Measurements from ENCODE around the gene PDCL3. TPM values are rescaled to one million over a fixed set of nuclear protein-coding genes. Genes with fewer than 3 reads are reported as not detected.

Gene PDCL3
- total RNA-seq, 1 donor from 2014 or later: 24.7 TPM

DNA sequence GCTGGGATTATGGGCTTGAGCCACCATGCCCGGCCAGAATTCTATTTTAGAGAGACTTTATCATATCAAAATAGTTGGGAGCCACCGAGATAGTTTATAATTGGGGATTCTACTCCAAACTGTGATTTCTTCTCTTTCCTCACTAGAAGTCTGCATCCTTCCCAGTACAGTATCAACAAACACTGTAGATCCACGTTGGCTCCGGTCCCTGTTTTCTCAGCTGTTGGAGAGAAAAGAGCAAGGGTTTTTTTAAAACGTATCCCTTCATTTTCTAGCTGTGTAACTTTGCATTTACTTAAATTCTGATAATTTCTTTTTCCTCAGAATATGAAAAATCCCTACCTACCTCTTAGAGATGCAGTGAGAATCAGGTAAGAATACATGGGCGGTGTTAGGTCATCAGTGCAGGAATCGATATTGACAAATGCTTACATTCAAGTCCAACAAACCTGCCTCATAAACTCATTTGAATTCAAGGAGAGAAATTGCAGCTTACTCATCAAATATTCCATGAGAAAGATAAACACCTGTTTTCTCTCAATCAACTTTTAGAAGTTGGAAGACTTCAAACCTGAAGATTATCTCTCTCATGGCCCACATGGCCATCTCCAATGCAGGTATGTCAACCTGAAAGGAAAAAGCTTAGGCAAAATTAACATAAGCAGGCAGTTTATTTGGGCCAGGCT is 17.7 kb upstream of the PDCL3 start:
- DNase-seq (ENCODE audit: low spot score in 2 of 2, unreplicated experiment in 2 of 2): no peak
- peaks cover 8% of the 10 kb centered on the region for H3K27me3 Mint-ChIP-seq (ENCODE audit: low read depth)
- no peak overlapping the region for H3K4me3 Mint-ChIP-seq
- H3K27ac Mint-ChIP-seq: no peak overlapping the region
- H3K9me3 Mint-ChIP-seq: peaks cover 18% of the 10 kb centered on the region
- H3K36me3 Mint-ChIP-seq: no peaks in the 10 kb centered on the region
- H3K4me1 Mint-ChIP-seq: no peaks in the 10 kb centered on the region
- TF ChIP-seq, protein P1, sequence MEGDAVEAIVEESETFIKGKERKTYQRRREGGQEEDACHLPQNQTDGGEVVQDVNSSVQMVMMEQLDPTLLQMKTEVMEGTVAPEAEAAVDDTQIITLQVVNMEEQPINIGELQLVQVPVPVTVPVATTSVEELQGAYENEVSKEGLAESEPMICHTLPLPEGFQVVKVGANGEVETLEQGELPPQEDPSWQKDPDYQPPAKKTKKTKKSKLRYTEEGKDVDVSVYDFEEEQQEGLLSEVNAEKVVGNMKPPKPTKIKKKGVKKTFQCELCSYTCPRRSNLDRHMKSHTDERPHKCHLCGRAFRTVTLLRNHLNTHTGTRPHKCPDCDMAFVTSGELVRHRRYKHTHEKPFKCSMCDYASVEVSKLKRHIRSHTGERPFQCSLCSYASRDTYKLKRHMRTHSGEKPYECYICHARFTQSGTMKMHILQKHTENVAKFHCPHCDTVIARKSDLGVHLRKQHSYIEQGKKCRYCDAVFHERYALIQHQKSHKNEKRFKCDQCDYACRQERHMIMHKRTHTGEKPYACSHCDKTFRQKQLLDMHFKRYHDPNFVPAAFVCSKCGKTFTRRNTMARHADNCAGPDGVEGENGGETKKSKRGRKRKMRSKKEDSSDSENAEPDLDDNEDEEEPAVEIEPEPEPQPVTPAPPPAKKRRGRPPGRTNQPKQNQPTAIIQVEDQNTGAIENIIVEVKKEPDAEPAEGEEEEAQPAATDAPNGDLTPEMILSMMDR (IDR thresholded peaks at IDR 0.05; ENCODE audit: unreplicated experiment): no peak

DNA sequence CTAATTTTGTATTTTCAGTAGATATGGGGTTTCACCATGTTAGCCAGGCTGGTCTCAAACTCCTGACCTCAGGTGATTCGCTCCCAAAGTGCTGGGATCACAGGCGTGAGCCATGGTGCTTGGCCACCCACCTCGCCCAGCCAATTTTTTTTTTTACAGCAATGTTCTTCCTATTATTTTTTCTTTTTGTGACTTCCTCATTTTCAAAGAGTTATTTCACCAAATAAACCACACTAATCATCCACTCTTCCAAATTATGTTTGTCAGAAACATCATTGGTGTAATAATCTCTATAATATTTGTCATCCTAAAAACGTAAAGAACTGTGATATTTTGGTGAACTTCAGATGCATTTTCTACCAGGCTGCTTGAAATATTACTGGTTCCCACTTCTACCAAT is 16.3 kb upstream of the PDCL3 start:
- TF ChIP-seq, protein P1 (IDR thresholded peaks at IDR 0.05; ENCODE audit: unreplicated experiment): no peak

DNA sequence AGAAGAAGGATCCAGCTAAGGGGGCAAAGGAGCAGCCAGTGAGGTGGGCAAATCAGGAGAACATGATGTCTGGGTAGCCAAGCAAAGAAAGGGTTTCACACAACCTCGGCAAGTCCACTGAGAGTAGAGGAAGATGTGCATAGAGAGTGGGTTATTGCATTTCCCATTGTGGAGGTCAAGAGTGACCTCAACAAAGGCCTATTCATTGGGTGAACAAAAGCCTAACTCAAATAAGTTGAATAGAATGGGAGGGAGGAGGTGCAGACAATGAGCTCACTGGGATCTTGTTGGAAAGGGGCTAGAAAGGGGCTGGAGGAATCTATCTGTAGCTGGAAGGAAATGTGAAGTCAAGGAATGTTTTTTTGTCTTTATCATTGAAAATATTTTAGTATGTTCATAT is 14.0 kb upstream of the PDCL3 start:
- no peak overlapping the region for H3K4me3 Mint-ChIP-seq
- no peak for DNase-seq (ENCODE audit: low spot score in 2 of 2, unreplicated experiment in 2 of 2)
- peaks cover 6% of the 10 kb centered on the region for H3K27me3 Mint-ChIP-seq (ENCODE audit: low read depth)
- no peaks in the 10 kb centered on the region for H3K4me1 Mint-ChIP-seq
- H3K27ac Mint-ChIP-seq: no peak overlapping the region
- H3K9me3 Mint-ChIP-seq: peaks cover 6% of the 10 kb centered on the region
- no peaks in the 10 kb centered on the region for H3K36me3 Mint-ChIP-seq
- TF ChIP-seq, protein P1 (IDR thresholded peaks at IDR 0.05; ENCODE audit: unreplicated experiment): no peak

More for the DNA sequence above, 16.3 kb upstream of the PDCL3 start:
- no peaks in the 10 kb centered on the region for H3K36me3 Mint-ChIP-seq
- H3K27ac Mint-ChIP-seq: no peak overlapping the region
- H3K27me3 Mint-ChIP-seq (ENCODE audit: low read depth): peaks cover 7% of the 10 kb centered on the region
- H3K9me3 Mint-ChIP-seq: peaks cover 18% of the 10 kb centered on the region
- no peak for DNase-seq (ENCODE audit: low spot score in 2 of 2, unreplicated experiment in 2 of 2)
- no peaks in the 10 kb centered on the region for H3K4me1 Mint-ChIP-seq
- no peak overlapping the region for H3K4me3 Mint-ChIP-seq

DNA sequence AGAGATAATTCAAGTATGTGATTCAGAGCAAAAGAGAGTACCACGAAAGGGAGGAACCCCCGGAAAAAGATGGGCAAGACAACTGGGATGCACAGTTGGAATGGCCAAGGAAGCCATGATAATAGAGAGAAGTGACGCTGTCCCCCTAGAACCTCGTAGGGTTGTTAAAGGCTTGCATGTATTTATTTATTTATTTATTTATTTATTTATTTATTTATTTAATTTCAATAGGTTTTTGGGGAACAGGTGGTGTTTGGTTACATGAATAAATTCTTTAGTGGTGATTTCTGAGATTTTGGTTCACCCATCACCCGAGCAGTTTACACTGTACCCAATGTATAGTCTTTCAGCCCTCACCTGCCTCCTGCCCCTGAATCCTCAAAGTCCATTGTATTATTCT is 11.5 kb upstream of the PDCL3 start:
- DNase-seq (ENCODE audit: low spot score in 2 of 2, unreplicated experiment in 2 of 2): no peak
- Mint-ChIP-seq H3K27me3 (ENCODE audit: low read depth) (peaks cover 6% of the 10 kb centered on the region), H3K9me3 (peaks cover 4% of the 10 kb centered on the region), H3K27ac (no peak overlapping the region), H3K4me3 (no peak overlapping the region), H3K36me3 (no peaks in the 10 kb centered on the region), H3K4me1 (no peaks in the 10 kb centered on the region)
- TF ChIP-seq, protein P1 (IDR thresholded peaks at IDR 0.05; ENCODE audit: unreplicated experiment): no peak

DNA sequence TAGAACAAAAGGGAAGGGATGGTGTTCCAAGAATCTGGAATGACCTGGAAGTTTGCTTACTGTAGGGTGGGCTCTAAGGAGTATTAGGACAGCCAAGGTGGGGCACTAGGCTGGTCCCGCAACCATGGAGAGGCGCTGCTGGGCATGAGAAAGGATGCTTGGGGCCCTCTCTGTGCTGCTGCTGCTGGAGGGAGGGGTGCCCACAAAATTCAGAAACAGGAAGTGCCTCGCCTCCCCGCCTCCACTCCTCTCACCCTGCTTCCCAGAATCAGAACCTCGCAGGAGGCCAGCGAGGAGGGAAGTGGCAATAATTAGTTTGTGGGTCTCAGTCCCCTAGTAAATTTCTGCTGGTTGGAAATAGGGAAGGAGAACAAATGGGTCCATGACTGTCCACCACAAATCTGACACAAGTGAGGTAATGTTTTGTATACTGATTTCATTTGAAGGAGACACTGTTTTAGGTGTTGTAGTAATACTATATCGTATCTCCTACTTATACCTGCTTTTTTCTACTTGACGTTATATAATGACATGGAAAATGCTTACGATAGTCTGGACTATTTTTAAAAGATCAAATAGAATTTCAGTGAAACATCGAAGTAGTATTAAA is 7.9 kb upstream of the PDCL3 start:
- TF ChIP-seq, protein P1 (IDR thresholded peaks at IDR 0.05; ENCODE audit: unreplicated experiment): no peak
- H3K27me3 Mint-ChIP-seq (ENCODE audit: low read depth): no peaks in the 10 kb centered on the region

More for the DNA sequence above, 7.9 kb upstream of the PDCL3 start:
- Mint-ChIP-seq H3K4me1 (no peaks in the 10 kb centered on the region), H3K4me3 (no peak overlapping the region), H3K27ac (no peak overlapping the region), H3K9me3 (peaks cover 4% of the 10 kb centered on the region), H3K36me3 (no peaks in the 10 kb centered on the region)
- DNase-seq (ENCODE audit: low spot score in 2 of 2, unreplicated experiment in 2 of 2): no peak
